CD14-positive monocyte (primary cell): ENCODE data around the gene ODAD3. TPM values are rescaled to one million over a fixed set of nuclear protein-coding genes. Genes with fewer than 3 reads are reported as not detected.
"Not testable (repeated sequence)": the region's sequence is repeated elsewhere in the genome, so short reads cannot be mapped to it uniquely, and the experiment has no call there.

Experiments used
- DNase-seq, 3 donors: peaks; one replicate each; pipeline ENCODE4 v3.0.0-alpha.2; 2011 to 2022
- H2AFZ ChIP-seq: 2 replicates; pipeline ENCODE4 v1.6.0; 2012; ENCODE audit warnings: mild to moderate bottlenecking, low read depth, low read length, inconsistent platforms; ENCODE audit not compliant: insufficient read depth, poor library complexity, severe bottlenecking
- H3K27ac ChIP-seq, 2 donors: 1 replicate in 1 of 2; 2 replicates in 1 of 2; pipeline ENCODE4 v1.5.1; 2012 to 2013; ENCODE audit warnings: low read length in 2 of 2, control low read depth in 1 of 2, inconsistent platforms in 1 of 2, low read depth in 1 of 2, mild to moderate bottlenecking in 1 of 2
- H3K27me3 ChIP-seq, 2 donors: one replicate each; pipeline versions ENCODE4 v1.6.0 to v1.6.1; 2011 to 2013; ENCODE audit warnings: low read length in 2 of 2; ENCODE audit not compliant: control insufficient read depth in 2 of 2, insufficient read depth in 2 of 2
- H3K36me3 ChIP-seq, 2 donors: replicated peaks in 1 of 2; 1 replicate in 1 of 2; 2 replicates in 1 of 2; pipeline versions ENCODE4 v1.5.1 to v1.6.1; 2012 to 2013; ENCODE audit warnings: low read length in 2 of 2, control low read depth in 1 of 2, inconsistent platforms in 1 of 2, mild to moderate bottlenecking in 1 of 2; ENCODE audit not compliant: insufficient read depth in 2 of 2, control insufficient read depth in 1 of 2
- H3K4me1 ChIP-seq, 2 donors: 1 replicate in 1 of 2; 2 replicates in 1 of 2; pipeline versions ENCODE4 v1.5.1 to v1.6.1; 2012 to 2013; ENCODE audit warnings: low read length in 2 of 2, control low read depth in 1 of 2, inconsistent platforms in 1 of 2, mild to moderate bottlenecking in 1 of 2, moderate library complexity in 1 of 2; ENCODE audit not compliant: insufficient read depth in 2 of 2, control insufficient read depth in 1 of 2
- H3K4me2 ChIP-seq: replicated peaks from 2 replicates; pipeline ENCODE3; 2012; ENCODE audit warnings: low read length, moderate library complexity, mild to moderate bottlenecking; ENCODE audit not compliant: poor library complexity, severe bottlenecking; ENCODE audit errors: extremely low read depth
- H3K4me3 ChIP-seq, 3 experiments: fragments of 200-600 bp in 1 of 3; sonication (generic) in 1 of 3; replicated peaks in 1 of 3; 1 replicate in 2 of 3; 2 replicates in 1 of 3; pipeline ENCODE4 v1.5.1; 2011 to 2013; ENCODE audit warnings: low read length in 3 of 3, mild to moderate bottlenecking in 3 of 3, control low read depth in 2 of 3, low read depth in 2 of 3, inconsistent platforms in 1 of 3, moderate library complexity in 1 of 3
- H3K79me2 ChIP-seq: 2 replicates; pipeline ENCODE4 v1.6.0; 2012; ENCODE audit warnings: mild to moderate bottlenecking, control low read depth, inconsistent platforms, low read length, moderate library complexity; ENCODE audit not compliant: insufficient read depth
- H3K9ac ChIP-seq: 2 replicates; pipeline ENCODE4 v1.6.0; 2017; ENCODE audit warnings: low read length, mild to moderate bottlenecking; ENCODE audit not compliant: insufficient read depth, poor library complexity, severe bottlenecking
- H3K9me3 ChIP-seq, 2 donors: replicated peaks in 1 of 2; 1 replicate in 1 of 2; 2 replicates in 1 of 2; pipeline versions ENCODE4 v1.5.1 to v1.6.1; 2012 to 2013; ENCODE audit warnings: low read length in 2 of 2, control low read depth in 1 of 2; ENCODE audit not compliant: control insufficient read depth in 1 of 2, insufficient read depth in 1 of 2
- H4K20me1 ChIP-seq: 2 replicates; pipeline ENCODE4 v1.6.0; 2012; ENCODE audit warnings: mild to moderate bottlenecking, low read length, control low read depth, moderate library complexity; ENCODE audit not compliant: insufficient read depth
- H3K27ac Mint-ChIP-seq, 7 donors: one replicate each; pipeline ENCODE4 v1.8.0; 2020; ENCODE audit warnings: mild to moderate bottlenecking in 7 of 7, mixed read lengths in 7 of 7, moderate library complexity in 6 of 7, inconsistent platforms in 2 of 7
- H3K27me3 Mint-ChIP-seq, 3 donors: one replicate each; pipeline ENCODE4 v1.8.0; 2021 to 2022; ENCODE audit warnings: low read depth in 3 of 3, mild to moderate bottlenecking in 3 of 3, mixed read lengths in 3 of 3, moderate library complexity in 3 of 3, inconsistent platforms in 1 of 3
- H3K36me3 Mint-ChIP-seq, 2 donors: one replicate each; pipeline ENCODE4 v1.8.0; 2020; ENCODE audit warnings: mixed read lengths in 2 of 2, inconsistent platforms in 1 of 2, mild to moderate bottlenecking in 1 of 2
- H3K4me1 Mint-ChIP-seq: one replicate; pipeline ENCODE4 v1.8.0; 2020; ENCODE audit warnings: mild to moderate bottlenecking, mixed read lengths
- H3K4me3 Mint-ChIP-seq, 2 donors: one replicate each; pipeline ENCODE4 v1.8.0; 2020; ENCODE audit warnings: mild to moderate bottlenecking in 2 of 2, mixed read lengths in 2 of 2, moderate library complexity in 1 of 2
- H3K9me3 Mint-ChIP-seq, 7 donors: one replicate each; pipeline ENCODE4 v1.8.0; 2020 to 2022; ENCODE audit warnings: mixed read lengths in 7 of 7, mild to moderate bottlenecking in 6 of 7, moderate library complexity in 6 of 7, inconsistent platforms in 2 of 7
- WGBS: methylation state at CpG from one replicate; pipeline ENCODE4 v1.1.5; 2013; ENCODE audit warnings: missing lambda C conversion rate; ENCODE audit not compliant: insufficient coverage; 5-methylcytosine and 5-hydroxymethylcytosine counted together
- intact Hi-C, 2 donors: fragments of 100-400 bp; cut with micrococcal nuclease; formaldehyde crosslinking; loops; one replicate each; pipeline versions ENCODE4 v1.15.0 to v1.15.1; 2023
- polyA plus RNA-seq, 3 donors: library from polyadenylated mRNA; depleted of rRNA in 1 of 3; unstranded in 2 of 3; stranded (reverse) in 1 of 3; fragments of 300-500 nt in 2 of 3; fragments of >200 nt in 1 of 3; fragmentation: Illumina TruSeq in 2 of 3; gene quantifications; 1 replicate in 2 of 3; 2 replicates in 1 of 3; pipeline ENCODE4 v1.2.3, GENCODE V29; 2012 to 2021
- TF ChIP-seq, protein P1 (sequence below): fragments of 200-600 bp; IDR thresholded peaks from one replicate; pipeline ENCODE4 v1.8.0; 2022; ENCODE audit warnings: antibody characterized with exemption, mild to moderate bottlenecking

The ODAD3 gene
- polyA plus RNA-seq, 3 donors, result 0.43 to 0.88 (median 0.61) TPM

DNA sequence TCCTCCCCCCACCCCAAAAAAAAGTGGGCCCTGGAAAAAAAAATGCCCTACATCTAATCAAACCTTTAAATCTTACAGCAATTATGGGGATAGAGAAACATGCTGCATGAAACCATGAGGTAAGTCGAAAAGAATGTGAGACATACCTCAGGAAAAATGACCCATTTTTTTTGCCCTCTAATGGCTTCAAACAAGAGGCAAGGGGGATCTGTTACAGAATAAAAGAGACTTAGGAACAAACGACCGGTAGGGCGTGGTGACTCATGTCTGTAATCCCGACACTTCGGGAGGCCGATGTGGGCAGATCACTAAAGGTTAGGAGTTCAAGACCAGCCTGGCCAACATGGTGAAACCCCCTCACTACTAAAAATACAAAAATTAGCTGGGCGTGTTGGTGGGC is 24.2 kb downstream of the ODAD3 start:
- Histone ChIP-seq H3K27me3 (peaks cover 0 to 7% of the 10 kb centered on the region in 2 donors), H3K36me3 (no peaks in the 10 kb centered on the region), H3K4me3 (no peak overlapping the region), H2AFZ (no peak overlapping the region), H4K20me1 (no peaks in the 10 kb centered on the region), H3K9ac (no peak overlapping the region), H3K27ac (no peak overlapping the region), H3K4me1 (peaks cover 14 to 16% of the 10 kb centered on the region in 2 donors), H3K9me3 (no peaks in the 10 kb centered on the region), H3K4me2 (no peak overlapping the region), H3K79me2 (no peaks in the 10 kb centered on the region)
- H3K27ac Mint-ChIP-seq, result no peak overlapping the region
- peaks cover 19% of the 10 kb centered on the region for H3K4me1 Mint-ChIP-seq
- TF ChIP-seq, protein P1, sequence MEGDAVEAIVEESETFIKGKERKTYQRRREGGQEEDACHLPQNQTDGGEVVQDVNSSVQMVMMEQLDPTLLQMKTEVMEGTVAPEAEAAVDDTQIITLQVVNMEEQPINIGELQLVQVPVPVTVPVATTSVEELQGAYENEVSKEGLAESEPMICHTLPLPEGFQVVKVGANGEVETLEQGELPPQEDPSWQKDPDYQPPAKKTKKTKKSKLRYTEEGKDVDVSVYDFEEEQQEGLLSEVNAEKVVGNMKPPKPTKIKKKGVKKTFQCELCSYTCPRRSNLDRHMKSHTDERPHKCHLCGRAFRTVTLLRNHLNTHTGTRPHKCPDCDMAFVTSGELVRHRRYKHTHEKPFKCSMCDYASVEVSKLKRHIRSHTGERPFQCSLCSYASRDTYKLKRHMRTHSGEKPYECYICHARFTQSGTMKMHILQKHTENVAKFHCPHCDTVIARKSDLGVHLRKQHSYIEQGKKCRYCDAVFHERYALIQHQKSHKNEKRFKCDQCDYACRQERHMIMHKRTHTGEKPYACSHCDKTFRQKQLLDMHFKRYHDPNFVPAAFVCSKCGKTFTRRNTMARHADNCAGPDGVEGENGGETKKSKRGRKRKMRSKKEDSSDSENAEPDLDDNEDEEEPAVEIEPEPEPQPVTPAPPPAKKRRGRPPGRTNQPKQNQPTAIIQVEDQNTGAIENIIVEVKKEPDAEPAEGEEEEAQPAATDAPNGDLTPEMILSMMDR, result no peak
- H3K4me3 Mint-ChIP-seq, result no peak overlapping the region
- WGBS, result 97% methylated on average over 4 of the region's 8 CpGs
- intact Hi-C loops, result no loop called here
- no peaks in the 10 kb centered on the region for H3K36me3 Mint-ChIP-seq
- DNase-seq, result no peak
- H3K27me3 Mint-ChIP-seq, result peaks cover 14 to 45% (median 20%) of the 10 kb centered on the region in 3 donors
- peaks cover 0 to 4% (median 0%) of the 10 kb centered on the region in 7 donors for H3K9me3 Mint-ChIP-seq

DNA sequence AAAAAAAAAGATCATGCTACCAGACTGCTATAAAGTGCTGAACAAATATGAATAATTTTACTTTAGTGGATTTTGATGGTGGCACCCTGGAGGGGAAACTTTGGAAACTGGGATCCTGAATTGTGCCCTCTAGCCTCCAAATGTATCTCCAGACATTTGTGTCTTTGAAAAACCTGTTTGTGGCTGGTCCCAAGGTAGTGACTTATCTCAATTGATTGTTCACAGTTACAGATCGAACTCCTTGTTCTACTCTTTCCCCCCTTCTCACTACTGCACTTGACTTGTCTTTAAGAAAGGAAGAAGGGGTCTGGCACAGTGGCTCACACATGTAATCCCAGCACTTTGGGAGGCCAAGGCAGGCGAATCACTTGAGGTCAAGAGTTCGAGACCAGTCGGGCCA is 26.3 kb downstream of the ODAD3 start:
- peaks cover 19% of the 10 kb centered on the region for H3K4me1 Mint-ChIP-seq
- Histone ChIP-seq H3K9ac (no peak overlapping the region), H3K4me2 (no peak overlapping the region), H3K36me3 (no peaks in the 10 kb centered on the region), H4K20me1 (no peaks in the 10 kb centered on the region), H3K27ac (no peak overlapping the region), H3K4me3 (no peak overlapping the region), H3K79me2 (no peaks in the 10 kb centered on the region), H3K4me1 (peaks cover 14 to 16% of the 10 kb centered on the region in 2 donors), H3K9me3 (no peaks in the 10 kb centered on the region), H2AFZ (no peak overlapping the region), H3K27me3 (peaks cover 0 to 6% of the 10 kb centered on the region in 2 donors)
- H3K27me3 Mint-ChIP-seq, result peaks cover 14 to 38% (median 23%) of the 10 kb centered on the region in 3 donors
- intact Hi-C loops, result no loop called here
- no peaks in the 10 kb centered on the region for H3K36me3 Mint-ChIP-seq
- TF ChIP-seq, protein P1, result no peak
- peak overlapping the region in 2 of 7 donors; percentile 25 to 57 for H3K27ac Mint-ChIP-seq
- H3K9me3 Mint-ChIP-seq, result peaks cover 0 to 4% (median 0%) of the 10 kb centered on the region in 7 donors
- H3K4me3 Mint-ChIP-seq, result peak overlapping the region in 1 of 2 donors; percentile 21
- WGBS, result 80% methylated on average over 1 of the region's 4 CpGs
- no peak for DNase-seq

DNA sequence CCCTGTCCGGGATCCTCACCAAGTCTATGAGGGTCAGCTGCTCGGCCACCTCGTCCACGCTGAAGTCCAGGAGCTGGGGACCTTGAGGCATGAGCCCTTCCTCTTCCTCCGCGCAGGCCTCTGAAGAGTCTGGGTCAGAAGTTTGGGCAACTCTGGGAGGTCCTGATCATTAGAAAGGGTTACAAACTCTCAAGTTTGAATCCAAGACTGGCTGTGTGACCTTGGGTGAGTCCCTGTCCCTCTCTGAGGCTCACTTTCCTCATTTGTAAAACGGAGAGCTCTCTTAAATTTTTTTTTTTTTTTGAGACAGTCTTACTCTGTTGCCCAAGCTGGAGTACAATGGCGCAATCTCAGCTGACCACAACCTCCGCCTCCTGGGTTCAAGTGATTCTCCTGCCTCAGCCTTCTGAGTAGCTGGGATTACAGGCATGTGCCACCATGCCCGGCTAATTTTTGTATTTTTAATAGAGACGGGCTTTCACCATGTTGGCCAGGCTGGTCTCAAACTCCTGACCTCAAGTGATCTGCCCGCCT is 28.2 kb downstream of the ODAD3 start:
- H3K27me3 ChIP-seq, H3K36me3 Mint-ChIP-seq, H4K20me1 ChIP-seq, intact Hi-C loops, H3K27ac ChIP-seq, H3K36me3 ChIP-seq, H3K9me3 ChIP-seq, H3K79me2 ChIP-seq, H3K9me3 Mint-ChIP-seq: not testable (repeated sequence)
- DNase-seq, result peak; percentile 42 to 52 (median 42)
- peak overlapping the region in 1 of 3 experiments; percentile 61 for H3K4me3 ChIP-seq
- H3K27me3 Mint-ChIP-seq, result peaks cover 14 to 34% (median 21%) of the 10 kb centered on the region in 3 donors
- H3K4me3 Mint-ChIP-seq, result peak overlapping the region; percentile 31 to 79
- peak overlapping the region; percentile 21 for H3K9ac ChIP-seq
- peaks cover 14 to 16% of the 10 kb centered on the region in 2 donors for H3K4me1 ChIP-seq
- 31% methylated on average over 5 of the region's 12 CpGs for WGBS
- H3K4me1 Mint-ChIP-seq, result peaks cover 19% of the 10 kb centered on the region
- peak overlapping the region in 3 of 7 donors; percentile 25 to 76 (median 70) for H3K27ac Mint-ChIP-seq
- H2AFZ ChIP-seq, result peak overlapping the region; percentile 72
- peak overlapping the region; percentile 71 for H3K4me2 ChIP-seq
